Ammon's horn (tissue), 1 donor: ENCODE data around the gene AVPI1.
A peak's percentile ranks its signal among the peaks of the same experiment; 100 is the strongest.

Experiments used
- DNase-seq: peaks from one replicate; pipeline ENCODE4 v3.0.0-alpha.2; 2016; ENCODE audit warnings: low spot score

The AVPI1 gene, protein sequence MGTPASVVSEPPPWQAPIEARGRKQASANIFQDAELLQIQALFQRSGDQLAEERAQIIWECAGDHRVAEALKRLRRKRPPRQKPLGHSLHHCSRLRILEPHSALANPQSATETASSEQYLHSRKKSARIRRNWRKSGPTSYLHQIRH

GRCh38 chr10:97686962-97687784, at the start of gene AVPI1:
Gene AVPI1 (minus strand): TSS chr10:97687241. CDS start chr10:97679905, 7,336 bp downstream.
- DNase-seq = peak; percentile 96

DNA sequence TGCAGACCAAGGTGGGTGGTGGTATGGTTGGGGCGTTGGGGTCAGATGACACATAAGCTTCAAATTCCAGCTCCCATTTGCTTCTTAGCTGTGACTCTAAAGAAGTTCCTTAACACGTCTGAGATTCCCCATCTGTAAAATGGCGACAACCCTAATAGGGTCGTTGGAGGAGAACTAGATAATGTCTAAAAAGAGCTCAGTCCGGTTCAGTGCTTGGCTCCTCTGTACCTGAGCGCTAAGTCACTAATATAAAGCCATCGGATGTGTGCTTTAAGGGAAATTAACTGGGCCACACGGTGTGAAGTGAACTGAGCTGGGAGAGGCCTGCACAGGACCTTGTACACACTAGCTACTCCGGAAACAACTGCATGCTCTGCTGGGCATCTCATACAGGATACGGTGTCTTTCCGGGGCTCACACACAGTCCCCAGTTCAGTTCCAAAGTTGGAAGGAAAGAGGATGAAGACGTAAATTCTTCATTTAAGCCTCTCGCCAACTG, 49.4 kb upstream of the AVPI1 start:
- no peak for DNase-seq

GRCh38 chr10:97734021-97734420, 47.0 kb upstream of the AVPI1 start:
- DNase-seq = no peak

DNA sequence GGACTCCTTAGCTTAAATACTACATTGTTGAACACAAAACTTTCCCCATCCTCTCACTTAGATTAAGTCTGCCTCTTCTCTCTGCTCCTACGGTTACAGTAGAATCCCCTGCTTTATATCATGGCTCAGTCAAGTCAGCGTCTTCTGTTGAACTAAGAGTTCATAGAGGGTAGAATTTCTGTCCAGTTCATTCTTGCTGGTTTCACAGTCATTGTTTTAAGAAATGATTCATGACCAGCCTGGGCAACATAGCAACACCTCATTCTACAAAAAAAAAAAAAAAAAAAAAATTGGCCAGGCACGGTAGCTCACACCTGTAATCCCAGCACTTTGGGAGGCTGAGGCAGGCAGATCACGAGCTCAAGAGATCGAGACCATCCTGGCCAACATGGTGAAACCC, 46.2 kb upstream of the AVPI1 start:
- DNase-seq = no peak

GRCh38 chr10:97732052-97732359, 45.0 kb upstream of the AVPI1 start:
- no peak for DNase-seq

DNA sequence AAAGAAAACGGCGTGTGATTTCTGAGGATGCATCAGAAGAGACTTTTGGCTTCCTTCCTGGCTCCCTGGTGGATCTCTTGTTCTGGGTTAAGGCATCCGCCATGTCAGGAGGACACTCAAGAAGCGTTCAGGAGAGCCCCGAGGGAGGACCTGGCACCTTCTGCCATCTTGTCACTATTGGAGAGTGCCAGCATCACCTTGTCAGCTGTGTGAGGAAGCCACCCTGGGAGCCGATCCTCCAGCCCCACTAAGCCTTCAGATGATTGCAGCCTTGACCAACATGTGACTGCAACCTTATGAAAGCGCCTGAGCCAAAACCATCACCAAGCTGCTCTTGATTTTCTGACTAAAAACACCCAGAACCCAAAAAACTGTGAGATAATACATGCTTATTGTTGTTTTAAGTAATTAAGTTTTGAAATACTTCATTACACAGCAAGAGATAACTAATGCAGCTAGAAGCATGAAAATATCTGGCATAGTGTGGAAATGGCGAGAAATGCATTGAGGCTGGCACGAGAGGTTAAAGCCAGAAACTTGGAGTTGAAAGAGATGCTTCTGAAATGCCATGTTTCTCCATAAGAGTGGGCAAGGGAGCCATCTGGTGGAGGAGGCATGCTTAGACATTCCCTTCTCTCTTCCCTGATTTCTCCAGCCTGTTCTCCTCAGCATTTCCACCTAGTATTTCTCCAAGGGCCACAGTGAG, 44.5 kb upstream of the AVPI1 start:
- peak; percentile 91 for DNase-seq

DNA sequence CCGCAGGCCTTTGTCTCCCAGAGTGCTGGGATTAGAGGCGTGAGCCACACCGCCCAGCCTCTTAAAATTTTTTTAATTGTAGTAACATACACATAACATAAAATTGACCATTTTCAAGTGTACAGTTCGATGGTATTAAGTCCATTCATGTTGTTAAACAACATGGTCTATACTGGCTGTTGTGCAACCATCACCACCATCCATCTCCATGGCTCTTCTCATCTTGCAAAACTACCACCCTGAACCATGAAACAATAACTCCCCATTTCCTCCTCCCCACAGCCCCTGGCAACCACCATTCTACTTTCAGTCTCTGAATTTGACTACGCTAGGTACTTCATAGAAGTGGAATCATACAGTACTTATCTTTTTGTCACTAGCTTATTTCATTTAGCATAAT, 42.0 kb upstream of the AVPI1 start:
- no peak for DNase-seq

DNA sequence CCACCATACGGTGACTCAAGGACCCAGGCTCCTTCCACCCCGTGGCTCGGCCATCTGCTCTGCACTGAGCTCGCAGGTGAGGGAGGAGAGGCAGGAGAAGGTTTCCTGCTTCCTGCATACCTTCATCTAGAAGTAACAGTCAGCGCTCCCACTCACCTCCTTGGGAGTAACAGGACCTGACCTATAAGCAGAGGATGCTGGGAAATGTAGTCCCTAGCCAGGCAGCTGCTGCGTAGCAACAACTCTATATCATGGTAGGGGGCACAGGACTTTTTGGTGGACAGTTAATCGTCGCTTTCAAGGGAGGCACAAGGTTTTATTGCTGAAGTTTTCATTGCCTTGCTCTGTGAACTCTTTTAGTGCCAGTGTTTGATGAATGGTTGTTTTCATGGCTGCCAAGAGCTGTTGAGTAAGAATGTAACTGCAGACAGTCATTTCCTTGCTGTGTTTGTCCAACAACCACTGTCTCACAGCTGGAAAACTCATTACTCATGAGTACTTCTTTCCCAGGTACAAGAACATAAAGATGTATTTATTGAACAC, 39.7 kb upstream of the AVPI1 start:
- no peak for DNase-seq

GRCh38 chr10:97724341-97724941, 37.4 kb upstream of the AVPI1 start:
- no peak for DNase-seq

- no peak for DNase-seq
These were observed 36.0 kb upstream of the AVPI1 start for GRCh38 chr10:97723001-97723400.

DNA sequence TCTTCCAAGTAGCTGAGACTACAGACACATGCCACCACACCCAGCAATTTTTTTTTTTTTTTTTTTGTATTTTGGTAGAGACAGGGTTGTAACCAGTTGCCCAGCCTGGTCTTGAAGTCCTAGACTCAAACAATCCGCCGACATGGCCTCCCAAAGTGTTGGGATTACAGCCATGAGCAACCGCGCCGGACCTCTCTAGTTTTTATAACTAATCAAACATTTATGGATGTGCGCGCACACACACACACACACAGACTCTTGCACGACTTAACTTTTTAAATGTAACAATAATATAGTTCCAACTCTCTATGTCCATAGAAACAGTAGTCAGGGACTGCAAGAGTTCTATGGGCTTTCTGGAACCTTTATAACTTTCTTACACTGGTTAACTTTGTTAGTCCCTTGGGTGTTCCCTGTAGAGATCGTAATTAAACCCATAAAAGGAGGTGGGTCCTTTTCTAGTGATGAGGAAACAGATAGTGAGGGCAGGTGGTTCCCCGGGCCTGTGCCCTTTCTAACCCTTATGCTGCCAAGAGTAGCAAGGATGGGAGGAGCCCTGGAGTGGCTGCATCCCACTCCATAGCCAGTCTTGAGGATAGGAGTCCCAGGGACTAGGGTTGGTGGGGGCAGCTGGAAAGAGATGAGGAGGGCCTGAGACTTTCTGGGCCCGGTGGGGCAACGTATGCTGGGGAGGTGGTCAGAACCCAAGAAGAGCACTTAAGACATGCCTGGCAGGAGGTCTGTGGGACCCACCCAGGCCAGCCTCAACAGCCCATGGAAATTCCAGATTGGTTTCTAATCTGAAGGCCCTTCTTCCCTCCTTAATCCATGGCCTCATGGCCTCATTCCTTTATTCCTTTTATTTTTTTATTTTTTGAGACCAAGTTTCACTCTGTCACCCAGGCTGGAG, 35.1 kb upstream of the AVPI1 start:
- DNase-seq = no peak

- DNase-seq = no peak
These were observed 32.6 kb upstream of the AVPI1 start for GRCh38 chr10:97719602-97720001.

DNA sequence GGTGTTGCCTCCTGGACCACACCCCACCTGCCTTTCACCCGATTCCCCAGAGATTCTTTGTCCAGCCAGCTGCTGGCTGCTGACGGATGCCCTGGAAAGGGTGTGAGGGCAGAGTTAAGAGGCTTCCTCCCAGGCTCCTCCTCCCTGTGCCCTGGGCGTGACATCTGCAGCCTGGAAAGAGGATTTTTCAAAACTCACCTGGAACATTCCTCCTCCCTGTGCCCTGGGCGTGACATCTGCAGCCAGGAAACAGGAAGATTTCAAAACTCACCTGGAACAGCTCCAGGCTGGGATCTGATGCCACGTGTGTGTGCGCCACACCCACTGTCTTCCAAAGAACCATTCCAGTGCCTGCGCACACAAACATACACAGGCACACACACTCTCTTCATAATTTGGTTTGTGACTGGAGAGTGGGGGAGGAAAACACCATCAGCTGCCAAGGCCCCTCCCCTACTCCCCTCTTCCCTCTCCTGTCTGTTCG, 31.7 kb upstream of the AVPI1 start:
- DNase-seq = no peak

DNA sequence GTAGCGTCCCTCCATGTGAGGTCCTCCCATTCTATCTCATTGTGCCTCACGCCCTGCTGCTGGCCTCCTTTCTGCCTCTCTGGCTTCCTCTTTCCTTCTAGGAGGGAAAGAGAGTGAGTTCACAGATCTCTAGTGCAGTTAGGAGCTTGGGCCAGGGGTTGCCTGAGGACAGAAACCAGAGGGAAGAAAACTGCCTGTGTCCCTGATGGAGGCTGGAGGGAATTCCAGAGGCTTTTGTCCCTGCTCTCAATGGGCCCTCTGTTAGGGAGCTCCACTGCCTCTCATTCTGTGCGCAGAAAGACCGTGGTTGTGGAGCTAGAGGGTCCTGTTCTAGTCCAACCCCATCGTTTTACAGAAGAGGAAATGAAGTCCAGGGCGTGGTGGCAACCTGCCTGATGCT, 31.1 kb upstream of the AVPI1 start:
- peak; percentile 85 for DNase-seq

DNA sequence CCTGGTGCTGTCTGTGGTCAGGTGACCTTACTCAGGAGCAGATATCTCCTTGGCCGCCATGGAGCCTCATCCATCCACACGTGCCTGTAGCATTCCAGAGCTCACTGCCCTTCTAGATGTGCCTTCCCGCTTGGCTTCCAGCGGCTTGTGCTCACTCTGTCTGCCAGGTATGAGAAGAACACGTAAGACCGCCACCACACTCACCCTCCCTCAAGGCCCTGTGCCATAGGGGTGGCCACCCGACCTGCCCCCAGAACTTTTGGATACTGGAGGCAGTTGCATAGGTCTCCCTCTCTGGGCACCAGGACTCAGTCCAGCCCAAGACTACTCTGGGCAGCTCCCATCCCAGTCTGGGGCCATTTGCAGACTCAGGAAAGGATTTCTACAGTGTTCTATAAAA, 30.6 kb upstream of the AVPI1 start:
- no peak for DNase-seq

- DNase-seq = no peak
These were observed 28.3 kb upstream of the AVPI1 start for GRCh38 chr10:97715259-97715874.

- DNase-seq = peak; percentile 32
These were observed 27.6 kb upstream of the AVPI1 start for GRCh38 chr10:97714401-97715258.

DNA sequence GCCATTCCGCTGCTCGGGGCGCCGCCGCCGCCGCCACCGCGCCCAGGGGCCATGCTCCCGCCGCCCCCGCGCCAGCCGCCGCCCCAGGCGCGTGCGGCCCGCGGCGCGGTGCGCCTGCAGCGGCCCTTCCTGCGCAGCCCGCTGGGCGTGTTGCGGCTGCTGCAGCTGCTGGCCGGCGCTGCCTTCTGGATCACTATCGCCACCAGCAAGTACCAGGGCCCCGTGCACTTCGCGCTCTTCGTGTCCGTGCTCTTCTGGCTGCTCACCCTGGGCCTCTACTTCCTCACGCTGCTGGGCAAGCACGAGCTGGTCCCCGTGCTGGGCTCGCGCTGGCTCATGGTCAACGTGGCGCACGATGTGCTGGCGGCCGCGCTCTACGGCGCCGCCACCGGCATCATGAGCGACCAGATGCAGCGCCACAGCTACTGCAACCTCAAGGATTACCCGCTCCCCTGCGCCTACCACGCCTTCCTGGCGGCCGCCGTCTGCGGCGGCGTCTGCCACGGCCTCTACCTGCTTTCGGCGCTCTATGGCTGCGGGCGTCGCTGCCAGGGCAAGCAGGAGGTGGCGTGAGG, 26.9 kb upstream of the AVPI1 start:
- peak; percentile 87 for DNase-seq

- peak; percentile 57 for DNase-seq
These were observed 26.3 kb upstream of the AVPI1 start, which contains the start of gene MARVELD1 for GRCh38 chr10:97713339-97713825. Gene MARVELD1 (plus strand): TSS chr10:97713730. CDS start chr10:97713877, 147 bp downstream.
